LNCaP clone FGC (cell line): Measurements from ENCODE around the gene LHFPL2.

Experiments
- DNase-seq: peaks from one replicate; pipeline ENCODE4 v3.0.0-alpha.2; 2011; ENCODE audit warnings: low read depth
- H3K4me3 ChIP-seq: 2 replicates; pipeline ENCODE4 v1.5.1; 2011; ENCODE audit warnings: mild to moderate bottlenecking, low read depth, low read length, control low read depth
- TF ChIP-seq, protein P1 (sequence below): IDR thresholded peaks from 2 replicates; pipeline ENCODE4 v1.5.1; 2012; ENCODE audit warnings: mild to moderate bottlenecking; ENCODE audit not compliant: control insufficient read depth, insufficient read depth; ENCODE audit errors: extremely low read depth

LHFPL2 gene

GRCh38 chr5:78634634-78635033 is 13.9 kb downstream of the LHFPL2 start:
- TF ChIP-seq, protein P1, sequence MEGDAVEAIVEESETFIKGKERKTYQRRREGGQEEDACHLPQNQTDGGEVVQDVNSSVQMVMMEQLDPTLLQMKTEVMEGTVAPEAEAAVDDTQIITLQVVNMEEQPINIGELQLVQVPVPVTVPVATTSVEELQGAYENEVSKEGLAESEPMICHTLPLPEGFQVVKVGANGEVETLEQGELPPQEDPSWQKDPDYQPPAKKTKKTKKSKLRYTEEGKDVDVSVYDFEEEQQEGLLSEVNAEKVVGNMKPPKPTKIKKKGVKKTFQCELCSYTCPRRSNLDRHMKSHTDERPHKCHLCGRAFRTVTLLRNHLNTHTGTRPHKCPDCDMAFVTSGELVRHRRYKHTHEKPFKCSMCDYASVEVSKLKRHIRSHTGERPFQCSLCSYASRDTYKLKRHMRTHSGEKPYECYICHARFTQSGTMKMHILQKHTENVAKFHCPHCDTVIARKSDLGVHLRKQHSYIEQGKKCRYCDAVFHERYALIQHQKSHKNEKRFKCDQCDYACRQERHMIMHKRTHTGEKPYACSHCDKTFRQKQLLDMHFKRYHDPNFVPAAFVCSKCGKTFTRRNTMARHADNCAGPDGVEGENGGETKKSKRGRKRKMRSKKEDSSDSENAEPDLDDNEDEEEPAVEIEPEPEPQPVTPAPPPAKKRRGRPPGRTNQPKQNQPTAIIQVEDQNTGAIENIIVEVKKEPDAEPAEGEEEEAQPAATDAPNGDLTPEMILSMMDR = no peak
- DNase-seq = no peak
- H3K4me3 ChIP-seq = no peak overlapping the region

DNA sequence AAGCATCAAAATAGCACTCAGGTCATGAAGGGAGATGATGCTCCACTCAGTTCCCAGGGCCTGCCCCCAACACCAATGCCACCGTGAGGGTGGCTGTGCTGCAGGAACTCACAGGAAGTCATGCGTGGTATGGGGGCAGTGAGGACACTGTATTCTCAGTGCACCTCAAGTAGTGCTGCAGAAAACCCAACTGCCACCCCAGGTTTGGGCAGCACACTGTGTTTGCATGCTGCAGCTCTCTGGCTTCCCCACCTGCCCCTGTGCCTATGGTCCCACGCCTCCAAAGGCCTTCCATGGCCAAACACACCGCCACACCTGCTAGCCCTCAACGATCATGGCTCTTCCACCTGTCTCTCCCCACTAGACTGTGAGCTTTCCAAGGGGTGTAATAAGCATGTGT is 14.3 kb downstream of the LHFPL2 start:
- no peak for DNase-seq
- TF ChIP-seq, protein P1 = no peak
- no peak overlapping the region for H3K4me3 ChIP-seq

DNA sequence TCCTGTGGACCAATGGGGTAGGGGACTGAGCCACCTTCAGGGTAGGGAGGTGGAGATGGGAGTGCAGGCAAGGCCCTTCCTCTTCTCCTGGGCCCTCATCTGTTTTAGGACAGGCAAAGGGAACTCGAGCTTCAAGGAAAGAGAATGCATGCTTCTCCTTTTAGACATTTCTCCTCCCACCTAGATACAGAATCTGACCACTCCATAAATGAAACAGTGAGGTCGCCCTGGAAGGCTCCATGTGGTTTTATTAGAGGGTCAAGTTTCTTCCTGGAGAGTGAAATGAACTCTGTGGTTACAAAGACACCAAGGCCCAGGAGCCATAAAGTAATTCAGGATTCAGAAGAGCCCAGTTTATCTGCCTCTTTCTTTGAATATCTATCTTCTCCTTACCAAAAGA is 14.9 kb downstream of the LHFPL2 start:
- DNase-seq = no peak
- no peak overlapping the region for H3K4me3 ChIP-seq
- TF ChIP-seq, protein P1 = no peak

GRCh38 chr5:78632467-78632866 is 16.1 kb downstream of the LHFPL2 start:
- no peak overlapping the region for H3K4me3 ChIP-seq
- TF ChIP-seq, protein P1 = no peak
- no peak for DNase-seq

DNA sequence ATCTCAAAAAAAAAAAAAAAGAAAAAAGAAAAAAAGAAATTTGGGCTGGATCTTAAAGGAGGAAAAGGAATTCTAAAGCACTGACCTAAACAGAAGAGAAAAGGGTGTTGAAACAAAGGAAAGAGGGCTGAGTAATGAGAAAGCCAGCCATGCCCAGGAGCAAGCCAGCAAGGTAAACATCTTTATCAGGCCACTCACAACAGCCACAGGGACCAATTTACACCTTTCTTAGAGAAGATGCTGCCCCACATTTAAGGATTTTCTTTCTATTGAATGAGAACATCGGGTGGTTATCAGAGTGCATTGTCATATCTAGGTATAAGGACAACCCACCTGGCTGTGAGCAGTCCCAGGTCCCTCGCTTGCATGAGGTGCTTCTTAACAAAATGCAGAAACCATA is 16.6 kb downstream of the LHFPL2 start:
- TF ChIP-seq, protein P1 = no peak
- H3K4me3 ChIP-seq = no peak overlapping the region
- DNase-seq = no peak

DNA sequence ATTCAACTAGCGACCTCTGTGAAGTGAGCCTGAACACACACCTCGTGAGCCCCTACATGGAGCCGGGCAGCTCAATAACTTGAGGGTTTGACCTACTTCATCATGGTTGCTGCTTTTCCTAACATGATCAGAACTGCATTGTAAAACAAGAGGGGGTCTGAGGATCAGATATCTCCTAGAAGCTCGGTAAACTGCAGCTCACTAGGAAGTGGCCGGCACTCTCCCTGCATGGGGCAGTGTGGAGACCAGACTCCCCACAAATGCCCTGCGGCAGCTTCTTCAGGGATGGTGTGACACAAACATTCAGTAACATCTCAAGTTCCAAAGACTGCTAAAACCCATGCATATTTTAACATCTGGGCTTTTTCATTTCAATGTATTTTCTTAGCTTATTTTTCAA is 18.5 kb downstream of the LHFPL2 start:
- no peak overlapping the region for H3K4me3 ChIP-seq
- TF ChIP-seq, protein P1 = no peak
- DNase-seq = no peak

DNA sequence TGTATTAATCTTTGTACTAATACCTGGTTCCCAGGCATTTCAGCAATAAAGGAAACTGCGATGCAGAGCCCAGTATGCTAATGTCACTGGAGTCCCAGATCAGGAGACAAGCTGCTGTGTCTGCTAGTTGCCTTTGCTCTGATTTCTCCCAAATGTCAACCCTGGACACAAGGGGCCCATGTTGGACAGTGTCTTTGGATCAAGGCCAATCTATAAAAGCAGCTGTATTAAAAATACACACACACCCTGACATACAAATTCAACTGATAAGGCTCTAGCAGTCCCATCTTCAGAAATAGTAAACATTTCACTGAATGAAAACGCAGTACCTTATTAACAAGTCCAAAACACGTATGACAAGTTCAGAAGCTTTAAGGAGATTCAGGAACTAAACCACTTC is 18.9 kb downstream of the LHFPL2 start:
- TF ChIP-seq, protein P1 = no peak
- DNase-seq = no peak
- H3K4me3 ChIP-seq = no peak overlapping the region
